ENCODE data around the gene NRROS.
A peak's percentile ranks its signal among the peaks of the same experiment; 100 is the strongest.

GRCh38 chr3:196643201-196643749 lies 3.8 kb downstream of the NRROS start:
- no peak for TF ChIP-seq CTCF (IDR thresholded peaks at IDR 0.05; ENCODE audit: low read depth, low read length)
- TF ChIP-seq MAX (IDR thresholded peaks at IDR 0.05; ENCODE audit: low read depth, low read length), result peak; percentile 98
- peak; percentile 73 for TF ChIP-seq POLR2A (IDR thresholded peaks at IDR 0.05; ENCODE audit: extremely low read depth, insufficient read length)

Measured in NB4 (cell line).